Activated naive CD4-positive, alpha-beta T cell treated with anti-CD3 and anti-CD28 coated beads, Interleukin-2, amount 10 ng/mL, durations not matched to agents 5 hours and 36 hours (primary cell): ENCODE measurements around the gene LRP1. TPM values are rescaled to one million over a fixed set of nuclear protein-coding genes. Genes with fewer than 3 reads are reported as not detected.

Experiments used
- microRNA-seq: library from miRNA; unstranded; fragments of <30 nt; microRNA quantifications from one replicate; pipeline ENCODE4 v1.2.0, GENCODE V29; 2022; ENCODE audit warnings: borderline microRNAs expressed, borderline replicate concordance
- total RNA-seq, 2 experiments: library from RNA; stranded (reverse); gene quantifications; one replicate each; pipeline ENCODE4 v1.2.3, GENCODE V29; 2021

The LRP1 gene
- 1 to 10 TPM; 1.3 to 1.6 TPM for total RNA-seq

DNA sequence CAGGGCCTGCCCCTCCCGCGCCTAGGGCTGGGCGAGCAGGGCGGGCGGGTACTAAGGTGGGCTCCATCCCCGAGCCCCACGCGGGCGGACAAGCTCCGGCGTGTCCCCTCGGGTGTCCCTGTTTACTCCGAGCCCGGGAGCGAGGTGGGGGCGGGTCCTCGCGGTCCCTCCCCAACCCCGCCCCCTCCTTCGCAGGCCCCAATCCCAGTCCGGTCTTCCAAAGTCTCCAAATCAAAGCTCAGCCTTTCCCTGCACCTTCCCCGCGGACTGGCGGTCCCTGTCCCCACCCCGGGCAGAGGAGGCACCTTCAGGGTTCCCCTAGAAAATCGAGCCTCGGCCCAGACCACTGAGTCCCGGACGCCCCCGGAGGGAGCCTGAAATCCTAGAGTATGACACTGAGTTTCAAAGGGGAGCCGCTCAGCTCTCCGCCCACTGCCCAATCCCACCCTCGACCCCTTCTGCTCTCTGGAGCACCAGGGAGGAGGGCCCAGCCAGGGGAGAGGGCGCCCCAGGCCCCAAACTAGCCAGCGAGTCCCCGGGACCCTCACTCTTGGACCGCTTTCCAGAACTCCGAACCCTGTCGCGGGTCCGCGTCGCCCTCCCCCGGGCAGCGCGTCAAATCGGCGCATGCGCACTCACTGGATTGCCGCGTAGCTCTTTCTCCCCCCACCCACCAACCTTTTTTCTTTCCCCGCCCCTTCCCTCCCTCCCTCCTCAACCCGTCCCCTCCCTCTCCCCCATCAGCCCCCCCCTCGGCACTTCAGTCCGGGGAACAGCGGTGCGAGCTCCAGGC lies at the start of gene LRP1:
LRP1 (plus strand) TSS at position 758 of the 793 bp plus-strand sequence. CDS start 482 bp downstream, outside the sequence.

DNA sequence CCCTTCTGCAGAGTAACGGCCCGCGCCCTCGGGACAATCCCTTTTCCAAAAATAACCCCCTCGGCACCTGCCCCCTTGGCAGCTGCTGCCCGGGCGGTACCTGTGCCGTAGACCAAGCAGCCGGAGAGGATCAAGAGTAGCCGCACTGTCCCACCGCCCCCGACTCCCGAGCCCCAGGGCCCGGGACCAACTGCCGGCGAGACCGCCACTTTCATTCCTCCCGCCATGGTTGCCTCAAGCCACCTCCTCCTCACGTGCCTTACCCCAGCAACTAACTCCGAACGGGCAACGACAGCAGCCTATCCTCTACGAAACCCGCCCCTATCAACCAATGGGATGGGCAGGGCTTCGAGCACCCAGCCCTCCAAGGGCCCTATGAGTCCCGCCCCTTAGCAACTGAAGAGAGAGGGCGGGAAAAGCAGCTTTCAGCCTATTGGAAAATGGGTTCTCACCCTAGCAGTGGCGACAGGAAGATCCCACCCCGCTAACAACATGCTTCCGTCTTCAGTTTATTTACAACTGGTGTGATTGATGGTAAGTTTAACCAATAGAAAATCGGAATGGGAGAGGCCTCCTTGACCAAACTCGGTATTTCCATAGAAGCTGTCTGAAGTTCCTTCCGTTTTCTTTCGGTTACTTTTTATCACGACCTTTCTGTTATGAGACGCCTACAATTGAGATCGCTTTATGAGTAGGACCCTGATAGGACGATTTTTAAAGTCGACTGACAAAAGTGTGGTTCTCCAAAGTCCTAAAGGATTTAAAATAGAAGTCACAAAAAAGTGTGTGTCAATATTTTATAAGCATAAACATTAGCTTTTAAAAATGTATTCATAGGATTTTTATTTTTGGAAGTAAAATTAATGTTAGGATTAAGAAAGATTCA lies 49.5 kb upstream of the LRP1 start, which contains the start of gene NEMP1:
NEMP1 (minus strand) TSS at position 273 of the 886 bp plus-strand sequence; CDS start at position 227, 46 bp downstream.

DNA sequence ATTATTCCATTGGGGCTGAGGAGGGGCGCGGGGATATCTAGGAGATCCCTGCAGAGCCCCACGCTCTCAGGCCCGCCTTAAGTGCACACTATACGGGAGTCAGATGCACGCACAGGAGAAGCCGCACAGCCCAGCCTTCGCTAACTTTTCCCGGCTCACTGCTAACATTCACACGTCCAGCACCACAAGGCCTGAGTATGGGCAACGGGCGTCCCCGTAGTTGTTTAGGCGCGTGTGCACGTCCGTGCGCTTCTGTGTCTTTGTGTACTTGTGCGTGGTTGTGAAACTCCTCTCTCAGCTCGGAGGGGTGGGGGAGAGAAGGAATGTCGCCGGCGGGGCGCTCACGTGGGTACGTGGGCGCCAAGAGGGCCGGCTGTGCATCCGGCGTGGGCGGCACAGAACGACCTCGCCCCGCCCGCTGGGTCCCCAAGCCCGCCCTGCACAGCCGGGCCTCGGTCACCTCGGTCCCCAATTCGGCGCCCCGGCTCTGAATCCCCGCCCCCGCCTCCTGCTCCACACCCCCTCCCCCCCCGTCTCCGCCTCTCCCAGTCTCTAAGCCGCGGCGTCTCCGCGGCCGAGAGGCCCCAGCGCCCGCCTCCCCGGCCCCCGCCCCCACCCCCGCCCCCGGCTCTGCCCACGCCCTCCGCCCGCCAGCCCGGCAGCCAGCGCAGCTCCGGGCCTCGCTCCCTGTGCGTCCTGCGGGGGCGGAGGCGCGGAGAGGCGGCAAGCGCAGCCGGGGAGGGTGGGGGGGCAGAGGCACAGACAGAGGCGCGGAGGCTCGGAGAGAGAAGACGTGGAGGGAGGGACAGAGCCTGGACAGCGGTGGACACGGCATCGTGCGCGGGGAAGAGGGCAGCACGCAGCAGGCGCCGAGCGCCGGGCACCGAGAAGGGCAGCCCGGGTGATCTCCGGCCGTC lies 39.7 kb upstream of the LRP1 start, which contains the start of gene NAB2:
NAB2 (plus strand) TSS at position 761 of the 917 bp plus-strand sequence. CDS start 158 bp downstream, outside the sequence.

DNA sequence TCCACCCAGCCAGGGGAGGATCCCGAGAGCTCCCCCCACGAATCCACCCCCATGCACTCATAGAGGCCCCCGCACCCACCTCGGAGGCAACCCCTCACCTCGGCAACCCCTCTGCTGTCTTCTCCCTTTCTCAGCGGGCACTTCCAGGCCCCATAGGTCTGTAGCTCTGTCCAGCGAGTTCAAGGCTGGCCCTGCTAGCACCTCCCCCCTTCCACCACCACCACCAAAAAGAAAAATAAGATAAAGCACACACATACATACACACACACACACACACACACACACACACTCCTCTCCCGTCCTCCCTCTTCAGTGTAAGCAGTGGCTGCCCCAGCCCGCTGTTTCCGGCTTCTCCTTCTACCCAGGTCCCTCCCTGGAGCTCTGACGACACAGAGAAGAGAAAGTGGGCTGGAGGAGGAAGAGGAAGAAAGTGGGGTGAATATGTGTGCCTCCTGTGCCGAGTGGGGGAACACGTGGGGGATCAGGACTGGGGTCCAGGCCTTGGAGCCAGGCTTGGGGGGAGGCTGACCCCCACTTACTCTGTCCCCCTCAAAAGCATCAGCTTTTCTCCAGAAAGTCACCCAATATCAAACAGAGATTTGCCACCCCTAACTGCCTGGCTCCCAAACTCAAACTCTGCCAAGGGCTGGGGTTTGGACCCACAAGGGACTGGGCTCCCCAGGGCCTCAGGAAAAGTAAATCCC lies 17.1 kb upstream of the LRP1 start, which contains the start of gene STAT6:
STAT6 (minus strand) TSS at position 332 of the 704 bp plus-strand sequence. CDS start 3,084 bp downstream, outside the sequence.

DNA sequence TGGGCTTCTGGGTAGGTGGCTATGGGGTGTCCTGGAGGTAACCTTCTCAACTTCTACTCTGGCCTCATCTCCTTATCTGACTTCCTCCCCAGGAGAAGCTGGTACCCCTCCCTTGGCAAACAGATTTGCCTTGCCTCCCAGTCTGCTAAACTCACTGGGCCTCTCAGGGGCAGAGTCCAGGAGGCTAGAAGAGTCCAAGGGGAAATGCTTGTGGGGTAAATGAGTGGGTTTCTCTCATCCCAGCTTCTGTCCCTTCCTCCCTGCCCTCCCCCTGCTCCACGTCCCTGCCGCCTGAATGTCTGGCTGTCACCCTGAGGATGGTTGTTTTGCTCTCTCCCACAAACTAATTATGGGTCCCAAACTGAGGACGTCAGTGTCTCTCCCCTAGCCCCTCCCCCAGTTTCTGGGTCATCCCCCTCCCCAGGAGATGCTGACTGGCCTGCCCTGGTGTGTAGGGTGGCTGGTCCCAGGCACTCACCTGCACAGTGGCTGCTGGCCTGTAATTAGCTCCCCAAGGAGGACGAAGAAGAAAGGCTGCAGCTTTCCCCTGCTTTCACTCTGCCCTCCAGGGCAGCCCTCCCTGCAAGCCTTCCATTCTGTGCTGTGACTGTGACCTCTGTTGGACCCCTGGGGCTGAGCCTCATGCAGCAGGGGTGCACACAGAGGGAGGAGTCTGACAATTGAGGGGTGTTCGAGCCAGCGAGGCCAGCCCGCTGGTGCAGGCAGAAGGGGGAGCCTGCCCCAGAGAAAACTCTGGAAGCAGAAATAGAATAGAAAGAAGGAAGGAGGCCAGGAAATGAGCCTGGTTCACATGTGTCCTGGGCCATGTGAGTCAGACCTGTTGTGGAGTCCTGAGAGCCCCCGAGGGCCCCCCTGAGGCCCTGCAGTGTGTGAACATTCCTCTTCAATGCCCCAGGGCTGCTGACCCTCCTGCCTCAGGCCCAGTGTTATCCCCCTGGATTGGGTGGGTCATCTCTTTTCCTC lies 19.0 kb downstream of the LRP1 start, which contains the start of gene LRP1-AS:
LRP1-AS (minus strand) TSS at position 659 of the 984 bp plus-strand sequence.

DNA sequence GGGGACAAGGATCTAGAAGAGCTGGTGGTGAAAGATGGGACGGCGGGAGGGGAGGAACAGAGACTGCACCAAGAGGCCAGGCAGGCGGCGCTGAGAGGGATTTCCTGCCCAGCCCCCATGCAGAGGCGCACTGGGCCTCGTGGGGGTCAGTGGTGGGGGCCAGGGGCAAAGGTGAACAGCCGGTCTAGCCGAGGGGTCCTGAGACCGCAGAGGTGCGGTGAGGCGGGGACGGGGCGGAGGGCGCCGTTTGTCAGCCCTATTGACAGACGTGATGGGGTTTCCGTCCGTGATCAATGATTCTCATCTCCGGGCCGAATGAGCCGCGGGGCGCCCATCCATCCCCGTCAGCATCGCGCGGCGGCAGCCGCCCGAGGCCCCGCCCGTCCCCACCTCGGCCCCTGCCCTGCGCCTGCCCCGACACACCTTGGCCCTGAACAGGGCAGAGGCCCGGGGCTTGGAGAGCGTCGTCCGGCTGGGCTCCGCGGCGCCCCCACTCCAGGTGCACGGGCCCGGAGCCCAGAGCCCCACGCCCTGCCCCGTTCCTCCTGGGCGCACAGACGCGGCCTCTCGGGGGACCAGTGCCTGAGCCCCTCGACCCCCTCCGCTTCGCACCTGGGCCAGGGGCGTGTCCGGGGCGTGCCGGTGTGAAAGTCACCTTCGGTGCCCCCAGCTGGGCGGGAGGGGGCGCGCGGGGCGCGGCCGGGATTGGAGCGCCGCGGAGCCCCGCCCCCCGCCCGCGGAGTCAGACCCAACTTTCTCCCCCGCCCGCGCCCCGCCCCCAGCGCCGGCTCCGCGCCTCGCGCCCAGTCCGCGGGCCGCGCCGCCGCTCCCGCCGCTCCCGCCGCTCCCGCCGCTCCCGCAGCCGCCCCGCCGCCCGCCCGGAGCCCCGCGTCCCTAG lies 88.0 kb downstream of the LRP1 start, which contains the start of gene NXPH4:
NXPH4 (plus strand) TSS at position 781 of the 898 bp plus-strand sequence. CDS start 176 bp downstream, outside the sequence.

DNA sequence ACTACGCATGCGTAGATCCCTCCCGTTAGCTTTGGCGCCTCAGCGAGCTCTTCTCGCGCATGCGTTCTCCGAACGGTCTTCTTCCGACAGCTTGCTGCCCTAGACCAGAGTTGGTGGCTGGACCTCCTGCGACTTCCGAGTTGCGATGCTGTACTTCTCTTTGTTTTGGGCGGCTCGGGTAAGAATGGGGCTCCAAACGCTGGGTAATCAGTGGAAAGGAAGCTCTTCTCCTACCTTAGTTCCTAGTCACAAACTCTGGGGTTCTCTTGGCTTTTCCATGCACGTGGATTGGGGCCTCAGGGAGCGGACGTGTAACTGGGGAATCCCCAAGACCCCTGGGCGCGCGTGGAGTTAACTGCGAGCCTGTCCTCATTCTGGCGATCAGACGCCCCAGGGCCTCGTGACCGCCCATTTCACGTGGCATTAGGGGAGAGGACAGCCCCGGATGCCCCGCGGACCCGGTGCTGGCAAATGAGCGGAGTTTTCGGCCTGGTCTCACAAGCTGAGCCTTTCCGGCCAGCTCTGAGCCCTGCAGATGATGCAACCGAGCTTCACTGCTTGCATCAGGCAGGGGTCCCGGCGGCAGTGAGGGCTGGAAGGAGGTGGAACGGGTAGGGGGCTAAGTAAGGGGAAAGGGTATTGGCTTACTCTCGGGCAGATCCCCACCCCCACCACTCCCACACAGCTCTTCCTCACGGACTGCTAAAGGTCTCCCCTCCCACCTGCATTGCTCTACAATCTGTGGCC lies 101.5 kb downstream of the LRP1 start, which contains the start of gene SHMT2:
SHMT2 (plus strand) TSS at position 78 of the 747 bp plus-strand sequence; CDS start at position 146, 68 bp downstream.

DNA sequence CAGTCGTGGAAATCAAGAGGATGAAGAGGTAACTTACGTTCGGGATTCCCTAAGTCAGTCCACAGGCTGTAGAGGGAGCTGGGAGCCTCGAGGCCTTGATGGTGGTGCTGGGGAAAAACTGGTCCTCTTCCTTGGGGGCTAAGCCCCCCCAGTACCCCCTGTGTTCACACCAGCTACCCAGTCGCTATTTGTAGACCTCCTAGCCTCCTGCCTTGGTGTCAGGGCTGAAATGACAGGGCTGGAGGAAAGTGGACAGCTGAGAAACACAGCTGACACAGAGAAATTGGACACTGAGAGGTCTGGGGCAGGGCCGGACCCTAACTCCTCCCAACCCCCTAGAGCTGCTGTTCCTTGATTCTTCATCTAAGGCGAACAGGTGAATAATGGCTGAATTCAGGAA lies 122.7 kb downstream of the LRP1 start, which contains the start of gene STAC3:
STAC3 (minus strand) TSS at position 232 of the 400 bp plus-strand sequence. CDS start 1,551 bp downstream, outside the sequence.

Small RNA genes within 50 kb of the gene (microRNA-seq; reads per million reads assigned to microRNA genes)
- not detected for gene MIR1228

Other genes starting within 250 kb of the LRP1 start
- not detected for gene SDR9C7, start 194.1 kb upstream of the LRP1 start, total RNA-seq
- gene RDH16, start 170.9 kb upstream of the LRP1 start, total RNA-seq, result under 1 TPM; 0.22 to 0.28 TPM
- 1 to 10 TPM; 8.6 to 9.1 TPM for gene ZBTB39, start 121.9 kb upstream of the LRP1 start, total RNA-seq
- not detected for gene TAC3, start 112.0 kb upstream of the LRP1 start, total RNA-seq
- 1 to 10 TPM in 1 of 2 experiments, under 1 TPM in 1; 0.43 to 1.2 TPM for gene MYO1A, start 78.4 kb upstream of the LRP1 start, total RNA-seq
- gene NEMP1, start 49.7 kb upstream of the LRP1 start, total RNA-seq, result 10 to 100 TPM; 43.9 to 45.3 TPM
- gene NAB2, start 39.4 kb upstream of the LRP1 start, total RNA-seq, result 1 to 10 TPM; 8.6 TPM
- 100 to 1,000 TPM; 256 to 266 TPM for gene STAT6, start 17.1 kb upstream of the LRP1 start, total RNA-seq
- gene LRP1-AS, start 19.1 kb downstream of the LRP1 start, total RNA-seq, result not detected
- gene NXPH4, start 88.3 kb downstream of the LRP1 start, total RNA-seq, result under 1 TPM; 0.29 to 0.43 TPM
- 100 to 1,000 TPM; 171 to 176 TPM for gene SHMT2, start 101.2 kb downstream of the LRP1 start, total RNA-seq
- gene STAC3, start 122.7 kb downstream of the LRP1 start, total RNA-seq, result 1 to 10 TPM; 3.5 to 4.7 TPM